Panc1 (cell line): ENCODE results near the gene SETMAR.

ENCODE experiments used
- POLR2AphosphoS5 ChIP-seq: IDR thresholded peaks from 2 replicates; pipeline ENCODE4 v1.6.1; 2012; ENCODE audit warnings: mild to moderate bottlenecking, low read depth, low read length, moderate library complexity
- TF ChIP-seq, protein P1 (sequence below): fragments of 450-650 bp; IDR thresholded peaks from 2 replicates; pipeline ENCODE4 v1.5.1; 2017; ENCODE audit warnings: mild to moderate bottlenecking

DNA sequence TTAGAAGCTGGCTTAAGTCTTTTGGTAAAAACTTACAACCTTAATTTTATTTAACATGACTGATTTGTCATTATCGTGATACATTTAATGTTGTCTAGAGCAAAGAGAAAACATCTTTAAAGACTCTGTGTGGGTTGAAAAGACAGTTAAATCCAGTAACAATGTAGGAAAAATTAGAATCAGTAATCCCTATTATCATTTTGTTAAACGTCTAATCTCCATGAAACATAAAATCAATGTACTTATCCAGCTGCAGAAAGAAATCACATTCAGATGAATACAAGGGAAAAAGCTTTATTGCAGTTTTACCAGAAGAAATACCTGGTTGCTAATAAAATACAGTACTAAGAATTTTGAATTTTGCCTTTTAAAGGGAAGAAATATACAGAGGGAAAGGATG is 21.2 kb upstream of the SETMAR start:
- TF ChIP-seq, protein P1, sequence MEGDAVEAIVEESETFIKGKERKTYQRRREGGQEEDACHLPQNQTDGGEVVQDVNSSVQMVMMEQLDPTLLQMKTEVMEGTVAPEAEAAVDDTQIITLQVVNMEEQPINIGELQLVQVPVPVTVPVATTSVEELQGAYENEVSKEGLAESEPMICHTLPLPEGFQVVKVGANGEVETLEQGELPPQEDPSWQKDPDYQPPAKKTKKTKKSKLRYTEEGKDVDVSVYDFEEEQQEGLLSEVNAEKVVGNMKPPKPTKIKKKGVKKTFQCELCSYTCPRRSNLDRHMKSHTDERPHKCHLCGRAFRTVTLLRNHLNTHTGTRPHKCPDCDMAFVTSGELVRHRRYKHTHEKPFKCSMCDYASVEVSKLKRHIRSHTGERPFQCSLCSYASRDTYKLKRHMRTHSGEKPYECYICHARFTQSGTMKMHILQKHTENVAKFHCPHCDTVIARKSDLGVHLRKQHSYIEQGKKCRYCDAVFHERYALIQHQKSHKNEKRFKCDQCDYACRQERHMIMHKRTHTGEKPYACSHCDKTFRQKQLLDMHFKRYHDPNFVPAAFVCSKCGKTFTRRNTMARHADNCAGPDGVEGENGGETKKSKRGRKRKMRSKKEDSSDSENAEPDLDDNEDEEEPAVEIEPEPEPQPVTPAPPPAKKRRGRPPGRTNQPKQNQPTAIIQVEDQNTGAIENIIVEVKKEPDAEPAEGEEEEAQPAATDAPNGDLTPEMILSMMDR = no peak
- no peak for TF ChIP-seq POLR2AphosphoS5
